ENCODE measurements around the gene ARL6IP5.

DNA sequence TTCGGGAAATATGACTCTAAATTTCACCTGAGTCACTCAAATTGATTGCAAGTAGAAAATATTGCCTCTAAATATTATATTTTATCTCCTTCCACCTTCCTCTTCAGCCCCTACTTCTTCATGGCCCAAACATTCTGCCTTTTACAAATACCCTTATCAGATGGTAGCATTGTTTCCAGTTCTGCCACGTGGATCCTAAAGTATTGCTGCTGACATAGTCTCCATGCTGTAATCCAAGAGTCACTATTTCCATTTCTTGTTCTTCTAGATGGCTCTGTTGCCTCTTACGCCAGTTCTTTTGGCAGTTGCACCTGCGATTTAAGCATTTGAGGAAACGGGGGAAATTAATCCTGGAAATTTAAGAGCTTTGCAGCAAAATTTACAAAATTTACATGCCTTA, 24.1 kb downstream of the ARL6IP5 start:
- TF ChIP-seq, protein P1, sequence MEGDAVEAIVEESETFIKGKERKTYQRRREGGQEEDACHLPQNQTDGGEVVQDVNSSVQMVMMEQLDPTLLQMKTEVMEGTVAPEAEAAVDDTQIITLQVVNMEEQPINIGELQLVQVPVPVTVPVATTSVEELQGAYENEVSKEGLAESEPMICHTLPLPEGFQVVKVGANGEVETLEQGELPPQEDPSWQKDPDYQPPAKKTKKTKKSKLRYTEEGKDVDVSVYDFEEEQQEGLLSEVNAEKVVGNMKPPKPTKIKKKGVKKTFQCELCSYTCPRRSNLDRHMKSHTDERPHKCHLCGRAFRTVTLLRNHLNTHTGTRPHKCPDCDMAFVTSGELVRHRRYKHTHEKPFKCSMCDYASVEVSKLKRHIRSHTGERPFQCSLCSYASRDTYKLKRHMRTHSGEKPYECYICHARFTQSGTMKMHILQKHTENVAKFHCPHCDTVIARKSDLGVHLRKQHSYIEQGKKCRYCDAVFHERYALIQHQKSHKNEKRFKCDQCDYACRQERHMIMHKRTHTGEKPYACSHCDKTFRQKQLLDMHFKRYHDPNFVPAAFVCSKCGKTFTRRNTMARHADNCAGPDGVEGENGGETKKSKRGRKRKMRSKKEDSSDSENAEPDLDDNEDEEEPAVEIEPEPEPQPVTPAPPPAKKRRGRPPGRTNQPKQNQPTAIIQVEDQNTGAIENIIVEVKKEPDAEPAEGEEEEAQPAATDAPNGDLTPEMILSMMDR (IDR thresholded peaks at IDR 0.05): no peak
- no peak for TF ChIP-seq POLR2A (IDR thresholded peaks at IDR 0.05)
